HG02970 (cell line): ENCODE measurements around the gene SARS2.
"Not testable (repeated sequence)": the region's sequence is repeated elsewhere in the genome, so short reads cannot be mapped to it uniquely, and the experiment has no call there.

Experiments used
- ATAC-seq: cut with Tn5 transposase; IDR thresholded peaks from one replicate; pipeline ENCODE4 v1.9.1; 2021; ENCODE audit warnings: mild to moderate bottlenecking, moderate library complexity, moderate number of reproducible peaks; ENCODE audit not compliant: unreplicated experiment, low FRiP score

The SARS2 gene

GRCh38 chr19:38898788-38899446 lies 31.6 kb downstream of the SARS2 start:
- no peak for ATAC-seq

DNA sequence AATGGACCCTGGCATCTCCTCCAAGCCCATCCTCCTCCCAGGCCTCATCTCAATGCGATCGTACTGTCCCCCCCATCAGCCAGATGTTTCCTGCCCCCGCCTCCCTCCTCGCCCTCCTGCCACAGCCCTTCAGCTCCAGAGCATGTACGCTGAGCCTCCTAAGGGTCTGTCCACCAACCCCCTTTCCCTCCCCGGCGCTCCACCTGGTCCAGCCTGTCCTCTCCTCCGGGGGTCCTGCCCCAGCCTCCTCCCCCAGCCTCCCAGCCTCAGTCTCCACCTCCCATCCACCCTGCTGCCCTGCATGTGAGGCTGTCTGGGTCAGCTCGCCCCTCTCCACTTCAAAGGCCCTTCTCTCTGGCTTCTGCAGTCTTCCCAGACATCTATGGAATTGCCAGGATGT lies 35.6 kb downstream of the SARS2 start:
- ATAC-seq: no peak

- ATAC-seq: no peak
Observed at GRCh38 chr19:38893341-38893771, 37.2 kb downstream of the SARS2 start.

GRCh38 chr19:38892841-38893240 lies 37.7 kb downstream of the SARS2 start:
- no peak for ATAC-seq

DNA sequence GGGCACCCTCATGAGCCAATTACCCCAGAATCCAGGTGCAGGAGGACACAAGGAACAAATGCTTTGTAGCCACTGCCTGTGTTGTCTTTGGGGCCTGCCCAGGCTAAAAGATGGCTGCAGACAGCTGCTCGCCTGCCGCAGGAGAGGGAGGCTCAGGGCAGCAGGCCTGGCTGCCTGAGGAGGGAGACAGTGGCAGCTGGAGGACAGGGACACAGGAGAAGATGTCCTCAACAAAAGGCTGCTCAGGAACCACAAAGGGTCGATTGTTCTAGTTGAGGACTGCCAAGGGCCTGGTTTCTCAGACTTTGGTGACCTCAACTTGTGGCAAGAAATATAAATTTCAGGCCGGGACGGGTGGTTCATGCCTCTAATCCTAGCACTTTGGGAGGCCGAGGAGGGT lies 38.8 kb downstream of the SARS2 start:
- ATAC-seq: no peak

- ATAC-seq: no peak
Observed at GRCh38 chr19:38890686-38891085, 39.9 kb downstream of the SARS2 start.

DNA sequence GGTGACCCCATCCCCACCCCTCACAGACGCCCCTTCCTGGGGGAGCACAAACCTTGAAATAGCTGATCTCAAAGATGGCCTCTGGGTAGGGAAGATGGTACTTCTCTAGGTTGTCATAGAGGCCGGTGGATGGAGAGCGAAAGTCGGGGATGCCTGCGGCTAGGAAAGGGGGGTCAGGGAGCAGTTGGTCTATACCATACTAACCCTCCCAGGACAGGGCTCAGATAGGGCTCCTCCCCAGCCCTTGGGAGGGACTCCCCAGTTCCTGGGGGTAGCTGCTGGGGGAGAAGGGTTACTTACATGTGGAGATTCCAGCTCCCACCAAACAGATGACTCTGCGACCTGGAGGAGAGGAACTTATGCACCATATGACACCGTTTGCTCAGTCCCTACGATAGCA lies 40.8 kb downstream of the SARS2 start:
- ATAC-seq: no peak

GRCh38 chr19:38888876-38889275 lies 41.7 kb downstream of the SARS2 start:
- no peak for ATAC-seq

- ATAC-seq: not testable (repeated sequence)
Observed at GRCh38 chr19:38884691-38885090, 45.9 kb downstream of the SARS2 start.

DNA sequence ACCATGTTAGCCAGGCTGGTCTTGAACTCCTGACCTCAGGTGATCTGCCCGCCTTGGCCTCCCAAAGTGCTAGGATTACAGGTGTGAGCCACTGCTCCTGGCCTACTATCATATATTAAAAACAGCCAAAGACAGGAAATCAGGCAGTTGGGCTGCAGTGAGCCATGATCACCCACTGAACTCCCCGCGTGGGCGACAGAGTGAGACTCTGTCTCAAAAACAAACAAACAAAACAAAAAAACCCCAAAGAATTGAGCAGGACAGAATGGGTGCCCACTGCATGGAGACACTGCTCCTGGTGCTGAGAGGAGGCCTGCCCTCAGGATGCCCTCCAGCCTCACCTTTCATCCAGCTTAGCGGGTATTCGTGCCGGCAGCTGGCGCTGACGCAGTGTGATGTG lies 47.3 kb downstream of the SARS2 start:
- no peak for ATAC-seq

DNA sequence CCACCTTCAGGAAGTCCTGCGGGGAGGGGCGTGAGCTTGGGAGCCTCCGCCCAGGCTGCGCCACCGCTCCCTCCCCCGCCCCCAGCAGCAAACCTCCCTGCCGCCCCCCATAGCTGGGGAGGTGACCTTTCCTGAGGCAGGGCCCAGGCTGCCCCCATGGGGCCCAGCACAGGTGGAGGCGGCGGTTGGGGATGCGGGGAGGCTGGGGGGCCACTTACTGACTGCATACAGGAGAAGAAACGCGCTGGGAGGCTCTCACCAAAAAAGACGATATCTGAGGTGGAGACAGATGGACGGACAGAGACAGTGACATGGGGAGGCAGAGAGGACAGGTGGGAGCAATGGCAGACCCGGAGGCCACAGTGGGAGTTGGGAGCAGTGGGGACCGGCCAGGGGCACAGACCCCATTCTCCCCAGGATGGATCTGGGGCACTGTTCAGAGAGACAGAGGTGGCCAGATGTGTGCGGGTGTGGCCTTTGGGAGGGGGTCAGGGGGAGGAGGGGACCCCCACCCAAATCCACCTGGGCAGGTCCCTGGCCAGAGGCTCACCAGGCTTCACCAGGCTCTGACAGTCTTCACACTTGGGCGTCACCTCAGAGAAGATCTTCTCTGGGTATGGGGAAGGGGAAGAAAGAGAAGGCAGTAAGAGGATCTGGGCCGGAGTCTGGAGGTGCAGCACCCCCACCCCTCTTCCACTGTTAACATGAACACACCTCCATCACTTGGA lies 49.5 kb downstream of the SARS2 start:
- no peak for ATAC-seq

DNA sequence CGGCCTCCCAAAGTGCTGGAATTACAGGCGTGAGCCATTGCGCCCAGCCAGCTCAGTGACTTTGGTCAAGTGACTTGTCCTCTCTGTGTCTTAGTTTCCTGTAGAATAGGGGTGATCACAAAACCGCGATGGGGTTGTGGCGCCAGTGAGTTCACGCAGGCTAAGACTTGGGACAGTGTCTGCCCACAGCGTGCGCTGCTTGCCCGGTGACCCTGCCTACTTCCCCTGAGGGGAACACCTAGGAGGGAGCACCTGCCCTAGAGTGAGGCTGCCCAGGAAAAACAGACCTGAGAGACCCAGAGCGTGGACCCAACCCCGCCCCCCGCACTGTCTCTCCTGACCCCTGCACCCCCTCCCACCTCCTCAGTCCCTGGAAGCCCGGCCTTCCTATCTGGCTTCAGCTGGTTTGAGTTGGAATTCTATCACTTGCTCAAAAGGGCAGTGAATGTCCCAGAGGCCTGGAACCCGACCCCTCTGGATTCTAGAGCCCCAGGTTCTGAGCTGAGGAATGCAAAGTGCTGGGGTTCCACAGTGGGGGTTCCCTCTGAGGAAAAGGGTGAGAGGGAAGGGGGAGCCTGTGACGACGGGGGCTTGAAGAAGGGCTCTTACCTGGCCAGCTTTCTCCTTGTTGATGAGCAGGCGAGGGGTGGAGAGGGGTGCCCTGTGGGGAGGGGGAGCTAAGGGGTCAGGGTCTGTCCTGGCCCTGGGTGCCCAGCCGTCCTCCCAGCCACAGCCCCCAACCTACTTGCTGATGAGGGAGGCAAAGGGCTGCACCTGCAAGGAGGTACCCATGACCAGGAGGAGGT lies 50.3 kb downstream of the SARS2 start:
- ATAC-seq: no peak

DNA sequence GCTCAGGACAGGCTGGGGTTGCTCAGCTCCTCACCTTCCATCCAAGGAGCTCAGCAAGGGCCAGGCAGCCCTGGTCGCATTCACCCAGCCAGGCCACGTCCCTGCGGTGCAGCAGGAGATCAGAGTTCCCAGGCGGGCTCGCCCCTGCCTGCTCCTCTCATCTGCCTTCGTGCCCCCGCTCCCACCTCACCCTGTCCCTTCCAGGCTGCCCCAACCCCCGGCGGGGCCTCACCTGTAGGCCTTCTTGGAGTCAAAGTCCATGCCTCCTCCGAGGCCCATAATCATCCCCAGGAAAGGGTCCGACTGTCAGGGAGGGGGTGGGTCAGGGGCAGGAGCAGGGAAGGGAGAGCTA lies 51.2 kb downstream of the SARS2 start:
- ATAC-seq: no peak

- ATAC-seq: no peak
Observed at GRCh38 chr19:38878575-38879399, 51.8 kb downstream of the SARS2 start.

GRCh38 chr19:38877781-38878574 lies 52.6 kb downstream of the SARS2 start, which contains the start of gene RINL:
RINL (minus strand) TSS chr19:38878275; CDS start chr19:38876742, 1,533 bp downstream.
- ATAC-seq: no peak

- no peak for ATAC-seq
Observed at GRCh38 chr19:38875656-38876395, 54.7 kb downstream of the SARS2 start.

GRCh38 chr19:38873400-38873799 lies 57.2 kb downstream of the SARS2 start:
- not testable (repeated sequence) for ATAC-seq

- ATAC-seq: no peak
Observed at GRCh38 chr19:38870612-38871011, 60.0 kb downstream of the SARS2 start.
